SK-MEL-5 (cell line): Measurements from ENCODE around the gene SRMS. TPM values are rescaled to one million over a fixed set of nuclear protein-coding genes. Genes with fewer than 3 reads are reported as not detected.
A peak's percentile ranks its signal among the peaks of the same experiment; 100 is the strongest.

Experiments
- DNase-seq: peaks from one replicate; pipeline ENCODE4 v3.0.0-alpha.2; 2016; ENCODE audit warnings: low read depth, low spot score
- in situ Hi-C: cut with HindIII; loops from 2 replicates; pipeline ENCODE4 v1.10.0; 2016; ENCODE audit warnings: low sequenced_read_pairs, high pct_unique_total_duplicates, low pct_unique_long_range_greater_than_20kb
- total RNA-seq: library from RNA; depleted of rRNA; stranded (reverse); fragments of >200 nt; shearing (Covaris generic); gene quantifications from 2 replicates; pipeline ENCODE4 v1.2.3, GENCODE V29; 2014

SRMS gene
- total RNA-seq, 1 experiment from 2014 or later: not detected

GRCh38 chr20:63501818-63502670 is 45.5 kb downstream of the SRMS start:
- in situ Hi-C loops: no loop called here
- DNase-seq: peak; percentile 41

GRCh38 chr20:63500902-63501817 is 46.4 kb downstream of the SRMS start:
- in situ Hi-C loops: no loop called here
- no peak for DNase-seq

GRCh38 chr20:63500151-63500901 is 47.2 kb downstream of the SRMS start:
- in situ Hi-C loops: no loop called here
- no peak for DNase-seq

- in situ Hi-C loops: no loop called here
- DNase-seq: no peak
These were observed 48.1 kb downstream of the SRMS start for GRCh38 chr20:63499338-63499969.

- in situ Hi-C loops: no loop called here
- DNase-seq: no peak
These were observed 48.6 kb downstream of the SRMS start, which contains the start of gene EEF1A2 for GRCh38 chr20:63498960-63499337. Gene EEF1A2, minus strand, starts transcription at chr20:63499083. Its CDS starts 1,320 bp downstream, at chr20:63497763.

DNA sequence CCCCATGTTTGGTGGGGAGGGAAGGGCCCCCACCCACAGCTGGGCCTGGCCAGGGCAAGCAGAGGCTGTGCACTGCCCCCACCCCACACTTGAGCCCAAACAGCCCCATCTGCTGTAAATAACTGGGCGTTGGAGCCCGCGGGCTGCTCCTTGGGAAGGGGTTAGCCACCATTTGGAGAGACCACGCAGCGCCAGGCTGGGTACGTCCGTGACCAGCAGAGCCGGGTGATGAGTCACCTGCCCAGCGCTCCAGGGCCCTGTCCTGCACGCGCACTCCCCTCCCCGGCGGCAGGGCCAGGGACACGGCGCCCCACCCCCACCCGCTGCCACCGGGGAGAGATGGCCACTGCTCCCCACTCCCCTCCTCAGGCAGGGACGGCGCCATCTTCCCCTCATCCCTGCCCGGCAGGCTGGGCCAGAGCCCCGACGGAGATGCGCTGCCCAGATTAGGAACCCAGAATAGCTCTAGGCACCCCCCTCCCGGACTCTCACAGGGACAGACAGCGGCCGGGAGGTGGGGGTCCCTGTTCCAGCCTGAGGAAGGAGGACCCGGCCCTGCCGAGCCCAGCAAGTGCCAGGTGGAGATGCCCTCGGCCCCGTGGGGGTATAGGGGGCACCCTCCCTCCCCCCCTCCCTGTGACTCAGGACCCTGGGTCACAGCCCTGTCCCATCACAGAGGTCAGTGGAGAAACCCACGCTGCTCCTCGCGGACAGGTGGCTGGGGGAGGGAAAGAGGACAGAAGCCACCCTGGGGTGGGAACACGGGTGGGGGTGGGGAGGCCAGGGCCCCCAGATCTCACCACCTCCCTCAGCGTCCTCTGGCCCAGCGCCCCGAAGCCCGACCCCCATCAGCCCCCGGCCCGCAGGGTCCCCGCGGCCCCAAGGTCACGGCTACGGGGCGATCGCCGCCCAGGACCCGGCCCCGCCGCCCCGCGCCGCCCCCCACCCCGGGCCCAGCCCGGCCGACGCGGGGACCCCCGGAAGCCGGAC is 49.3 kb downstream of the SRMS start:
- DNase-seq: no peak
- in situ Hi-C loops: no loop called here

DNA sequence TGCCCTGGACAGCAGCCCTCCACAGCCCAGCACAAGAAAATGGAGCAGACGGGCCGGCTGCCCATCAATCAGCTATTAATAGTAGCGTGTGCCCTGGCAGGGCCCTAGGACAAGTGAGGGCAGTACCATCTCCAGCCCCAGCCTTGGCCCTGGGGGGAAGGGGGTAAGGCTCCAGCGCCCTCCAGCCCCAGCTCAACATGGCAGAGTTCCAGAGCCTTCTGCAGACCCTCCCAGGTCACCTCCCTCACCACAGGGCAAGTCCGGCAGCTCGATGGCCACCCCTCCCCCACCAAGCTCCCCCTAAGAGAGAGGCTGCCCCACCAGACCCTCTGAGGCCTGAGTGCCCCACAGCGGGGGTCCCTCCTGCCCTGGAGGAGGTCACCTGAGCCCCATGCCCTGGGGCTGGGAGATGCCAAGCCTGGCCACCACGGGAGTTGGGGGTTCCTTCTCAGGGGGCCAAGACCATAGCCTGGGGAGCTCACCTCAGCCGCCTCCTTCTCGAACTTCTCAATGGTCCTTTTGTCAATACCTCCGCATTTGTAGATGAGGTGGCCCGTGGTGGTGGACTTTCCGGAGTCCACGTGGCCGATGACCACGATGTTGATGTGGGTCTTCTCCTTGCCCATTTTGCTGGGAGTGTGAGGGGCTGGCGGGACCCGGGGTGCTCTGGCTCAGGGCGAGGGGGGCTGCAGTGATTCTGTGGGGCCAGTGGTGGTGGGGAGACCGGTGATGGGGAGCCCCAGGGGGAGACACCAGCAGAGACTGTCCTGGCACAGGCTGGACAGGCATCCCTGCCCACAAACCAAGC is 50.2 kb downstream of the SRMS start:
- DNase-seq: no peak
- in situ Hi-C loops: no loop called here

DNA sequence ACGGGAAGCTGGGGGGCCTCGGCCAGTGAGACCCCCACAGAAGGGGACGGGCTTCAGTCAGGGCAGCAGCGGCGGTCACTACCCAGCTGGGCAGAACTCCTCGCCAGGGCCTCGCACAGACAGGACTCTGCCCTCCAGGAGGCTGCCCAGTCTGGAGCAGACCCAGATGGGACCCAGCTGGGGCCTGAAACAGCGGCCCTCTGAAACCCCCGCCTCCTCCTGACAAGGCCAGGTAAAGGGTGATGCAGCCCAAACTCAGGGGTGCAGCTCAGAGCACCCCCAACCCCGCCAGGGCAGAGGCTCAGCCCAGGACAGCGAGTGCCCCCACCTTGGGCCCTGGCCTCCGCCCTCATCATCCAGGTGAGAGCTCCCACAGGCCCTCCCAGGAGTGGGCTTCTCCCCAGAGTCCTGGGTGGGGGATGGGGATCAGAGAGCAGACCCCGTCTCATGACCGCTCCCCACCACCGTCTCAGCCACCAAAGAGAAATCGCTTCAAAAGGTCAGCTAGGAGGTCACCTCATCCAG is 50.9 kb downstream of the SRMS start:
- DNase-seq: no peak
- in situ Hi-C loops: no loop called here

GRCh38 chr20:63495741-63496595 is 51.6 kb downstream of the SRMS start:
- in situ Hi-C loops: no loop called here

DNA sequence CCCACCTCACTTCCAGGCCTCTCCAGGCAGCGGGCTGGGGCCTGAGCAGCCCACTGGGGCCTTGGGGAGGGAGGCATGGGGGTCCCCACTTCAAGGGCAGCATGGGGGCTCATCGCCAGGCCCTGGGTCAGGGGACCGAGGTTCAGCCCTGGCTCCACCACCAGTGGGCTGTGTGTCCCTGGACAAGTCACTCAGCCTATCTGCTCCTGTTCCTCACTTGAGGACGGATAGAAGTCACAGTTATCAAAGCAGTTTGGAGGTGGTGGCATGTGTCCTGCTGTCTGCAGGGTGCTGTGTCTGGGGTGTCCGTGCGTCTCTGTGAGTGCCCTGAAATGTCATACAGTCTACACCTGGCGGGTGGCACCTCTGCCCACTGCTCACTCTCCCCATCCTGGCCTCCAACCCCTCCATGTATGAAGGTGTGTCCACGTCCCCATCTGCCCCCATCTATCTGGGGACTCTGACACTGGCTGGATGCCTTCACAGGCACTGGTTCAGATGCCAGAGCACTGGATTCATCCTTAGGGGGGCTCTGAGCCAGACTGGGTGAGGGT is 52.3 kb downstream of the SRMS start:
- in situ Hi-C loops: no loop called here
- DNase-seq: no peak

More at GRCh38 chr20:63495741-63496595, 51.6 kb downstream of the SRMS start:
- DNase-seq: peak; percentile 62

DNA sequence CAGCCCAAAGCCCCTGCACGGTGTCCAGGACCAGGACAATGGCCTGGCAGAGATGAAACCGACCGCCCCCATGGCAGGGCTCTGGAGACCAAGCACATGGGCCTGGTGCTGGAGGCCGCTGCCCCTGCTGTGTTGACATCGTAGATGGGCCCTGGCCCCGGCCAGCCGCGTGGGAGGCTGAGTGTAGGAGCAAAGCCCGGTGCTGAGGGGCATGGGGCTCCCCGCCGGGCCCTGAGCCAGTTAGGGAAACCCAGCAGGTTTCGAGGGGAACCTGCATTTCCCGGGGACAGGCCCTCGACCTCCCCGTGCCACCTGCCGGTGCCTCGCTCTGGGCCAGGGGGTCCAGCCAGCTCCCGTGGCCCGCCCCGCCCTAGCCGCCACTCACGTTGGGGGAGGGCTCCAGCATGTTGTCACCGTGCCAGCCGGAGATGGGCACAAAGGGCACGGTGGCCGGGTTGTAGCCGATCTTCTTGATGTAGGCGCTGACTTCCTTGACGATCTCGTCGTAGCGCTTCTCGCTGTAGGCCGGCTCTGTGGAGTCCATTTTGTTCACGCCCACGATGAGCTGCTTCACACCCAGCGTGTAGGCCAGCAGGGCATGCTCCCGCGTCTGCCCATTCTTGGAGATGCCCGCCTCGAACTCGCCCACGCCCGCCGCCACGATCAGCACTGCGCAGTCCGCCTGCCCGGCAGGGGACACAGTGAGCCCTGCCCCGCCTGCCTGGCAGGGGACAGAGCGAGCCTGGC is 53.0 kb downstream of the SRMS start:
- in situ Hi-C loops: no loop called here

DNA sequence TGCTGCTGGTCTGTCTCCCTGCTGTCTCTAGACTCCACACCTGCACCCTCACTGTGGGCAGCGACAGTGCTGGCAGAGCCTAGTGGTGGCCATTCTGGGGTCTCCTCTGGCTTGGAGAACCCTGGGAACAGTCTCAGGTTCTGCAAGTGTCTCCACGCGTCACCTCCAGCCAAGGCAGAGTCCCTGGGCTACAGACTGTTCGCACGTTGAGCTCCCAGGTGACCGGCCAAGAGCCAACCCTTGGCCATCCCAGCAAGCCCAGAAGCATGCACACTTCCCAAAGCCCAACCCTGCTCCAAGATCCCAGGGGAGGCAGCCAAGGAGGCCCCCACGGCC is 53.5 kb downstream of the SRMS start:
- no peak for DNase-seq
- in situ Hi-C loops: no loop called here

More for the DNA sequence above, 53.0 kb downstream of the SRMS start:
- no peak for DNase-seq

- in situ Hi-C loops: no loop called here
- DNase-seq: no peak
These were observed 54.0 kb downstream of the SRMS start for GRCh38 chr20:63493563-63494020.

- in situ Hi-C loops: no loop called here
- DNase-seq: no peak
These were observed 54.6 kb downstream of the SRMS start for GRCh38 chr20:63492982-63493381.
